AG09309 (cell line): Measurements from ENCODE around the gene NCKAP5L.
A peak's percentile ranks its signal among the peaks of the same experiment; 100 is the strongest.
"Not testable (repeated sequence)": the region's sequence is repeated elsewhere in the genome, so short reads cannot be mapped to it uniquely, and the experiment has no call there.

ENCODE experiments used
- DNase-seq: peaks from one replicate; pipeline ENCODE4 v3.0.0-alpha.2; 2010; ENCODE audit warnings: low read depth
- H3K4me3 ChIP-seq: 2 replicates; pipeline ENCODE4 v1.5.1; 2011; ENCODE audit warnings: mild to moderate bottlenecking, low read depth, low read length, moderate library complexity; ENCODE audit not compliant: control insufficient read depth
- TF ChIP-seq, protein P1 (sequence below): IDR thresholded peaks from 2 replicates; pipeline ENCODE4 v1.5.1; 2011; ENCODE audit warnings: mild to moderate bottlenecking, low read depth, low read length, inconsistent platforms; ENCODE audit not compliant: insufficient read depth, control insufficient read depth; ENCODE audit errors: missing control alignments

The NCKAP5L gene

GRCh38 chr12:49779581-49779980 lies 48.6 kb downstream of the NCKAP5L start:
- no peak overlapping the region for H3K4me3 ChIP-seq
- no peak for DNase-seq
- TF ChIP-seq, protein P1, sequence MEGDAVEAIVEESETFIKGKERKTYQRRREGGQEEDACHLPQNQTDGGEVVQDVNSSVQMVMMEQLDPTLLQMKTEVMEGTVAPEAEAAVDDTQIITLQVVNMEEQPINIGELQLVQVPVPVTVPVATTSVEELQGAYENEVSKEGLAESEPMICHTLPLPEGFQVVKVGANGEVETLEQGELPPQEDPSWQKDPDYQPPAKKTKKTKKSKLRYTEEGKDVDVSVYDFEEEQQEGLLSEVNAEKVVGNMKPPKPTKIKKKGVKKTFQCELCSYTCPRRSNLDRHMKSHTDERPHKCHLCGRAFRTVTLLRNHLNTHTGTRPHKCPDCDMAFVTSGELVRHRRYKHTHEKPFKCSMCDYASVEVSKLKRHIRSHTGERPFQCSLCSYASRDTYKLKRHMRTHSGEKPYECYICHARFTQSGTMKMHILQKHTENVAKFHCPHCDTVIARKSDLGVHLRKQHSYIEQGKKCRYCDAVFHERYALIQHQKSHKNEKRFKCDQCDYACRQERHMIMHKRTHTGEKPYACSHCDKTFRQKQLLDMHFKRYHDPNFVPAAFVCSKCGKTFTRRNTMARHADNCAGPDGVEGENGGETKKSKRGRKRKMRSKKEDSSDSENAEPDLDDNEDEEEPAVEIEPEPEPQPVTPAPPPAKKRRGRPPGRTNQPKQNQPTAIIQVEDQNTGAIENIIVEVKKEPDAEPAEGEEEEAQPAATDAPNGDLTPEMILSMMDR: no peak

GRCh38 chr12:49777800-49778748 lies 50.1 kb downstream of the NCKAP5L start:
- DNase-seq: no peak
- TF ChIP-seq, protein P1: peak; percentile 93
- H3K4me3 ChIP-seq: no peak overlapping the region

DNA sequence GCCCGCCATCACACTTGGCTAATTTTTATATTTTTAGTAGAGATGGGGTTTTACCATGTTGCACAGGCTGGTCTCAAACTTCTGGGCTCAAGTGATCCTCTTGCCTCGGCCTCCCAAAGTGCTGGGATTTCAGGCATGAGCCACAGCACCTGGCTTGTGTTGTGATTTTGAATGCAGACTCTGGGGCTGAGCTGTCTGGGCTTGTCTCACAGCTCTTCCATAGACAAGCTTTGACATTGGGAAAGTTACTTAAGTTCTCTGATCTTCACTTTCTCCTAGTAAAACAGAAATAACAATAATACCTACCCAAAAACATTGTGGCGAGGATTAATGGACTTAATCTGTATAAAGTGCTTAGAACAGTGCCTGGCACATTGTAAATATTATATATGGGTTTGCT lies 50.9 kb downstream of the NCKAP5L start:
- DNase-seq: no peak
- no peak overlapping the region for H3K4me3 ChIP-seq
- TF ChIP-seq, protein P1: no peak

DNA sequence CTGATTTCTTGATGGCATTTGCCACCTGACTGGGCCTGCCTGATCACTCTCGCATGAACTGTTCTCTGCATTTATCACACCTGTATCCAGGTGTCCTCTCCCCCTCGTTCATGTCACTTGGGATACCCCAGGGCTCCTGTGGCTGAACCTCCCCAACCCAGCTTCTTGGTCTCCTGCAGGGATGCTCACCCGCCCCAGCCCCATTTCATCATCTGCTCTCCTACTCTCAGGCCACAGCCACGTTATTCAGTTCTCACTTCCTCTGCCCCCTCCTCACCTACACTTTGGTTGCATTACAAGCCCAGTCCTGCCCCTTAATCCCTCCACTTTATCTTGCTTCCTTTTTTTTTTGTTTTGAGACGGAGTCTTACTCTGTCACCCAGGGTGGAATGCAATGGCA lies 51.4 kb downstream of the NCKAP5L start:
- no peak overlapping the region for H3K4me3 ChIP-seq
- DNase-seq: no peak
- TF ChIP-seq, protein P1: no peak

DNA sequence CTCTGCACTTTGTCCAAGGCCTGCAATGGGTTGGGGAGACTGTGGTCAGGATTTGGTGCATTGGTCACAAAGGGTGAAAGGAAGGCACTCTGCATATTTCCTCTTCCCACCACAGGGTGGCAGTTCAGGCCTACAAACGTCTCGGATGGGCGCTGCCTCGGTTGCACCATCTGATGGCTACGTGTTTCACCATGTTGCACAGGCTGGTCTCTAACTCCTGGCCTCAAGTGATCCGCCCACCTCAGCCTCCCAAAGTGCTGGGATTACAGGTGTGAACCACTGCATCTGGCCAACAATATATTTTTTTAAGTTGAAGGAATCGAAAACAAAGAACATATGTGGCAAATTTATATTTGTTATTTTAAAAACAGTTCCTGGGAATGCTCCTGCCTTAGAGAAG lies 51.8 kb downstream of the NCKAP5L start:
- TF ChIP-seq, protein P1: peak; percentile 82
- no peak overlapping the region for H3K4me3 ChIP-seq
- DNase-seq: peak; percentile 47

- not testable (repeated sequence) for H3K4me3 ChIP-seq, DNase-seq
These were observed 55.1 kb downstream of the NCKAP5L start for GRCh38 chr12:49773102-49773501.

DNA sequence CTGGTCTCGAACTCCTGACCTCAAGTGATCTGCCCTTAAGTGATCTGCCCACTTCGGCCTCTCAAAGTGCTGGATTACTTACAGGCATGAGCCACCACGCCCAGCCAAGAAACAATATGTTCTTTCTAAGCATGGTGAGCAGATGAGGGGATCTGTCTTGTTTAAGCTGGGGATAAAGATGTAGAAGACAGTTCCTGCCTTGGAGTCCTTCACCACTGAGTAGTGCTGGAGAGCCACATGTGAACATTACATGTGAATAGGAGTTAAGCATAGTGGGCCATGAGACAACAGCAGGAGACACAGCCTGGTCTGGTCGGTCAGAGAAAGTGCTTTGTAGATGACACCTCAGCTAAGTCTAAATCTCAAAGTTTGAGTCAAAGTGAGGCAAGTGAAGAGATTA lies 60.9 kb downstream of the NCKAP5L start:
- no peak overlapping the region for H3K4me3 ChIP-seq
- TF ChIP-seq, protein P1: no peak
- DNase-seq: no peak
